HG02642 (cell line): ENCODE data around the gene NMD3.
A peak's percentile ranks its signal among the peaks of the same experiment; 100 is the strongest.
"Not testable (repeated sequence)": the region's sequence is repeated elsewhere in the genome, so short reads cannot be mapped to it uniquely, and the experiment has no call there.

Experiments used
- ATAC-seq: cut with Tn5 transposase; IDR thresholded peaks from one replicate; pipeline ENCODE4 v1.9.1; 2021; ENCODE audit warnings: mild to moderate bottlenecking; ENCODE audit not compliant: unreplicated experiment, poor library complexity

NMD3 gene

DNA sequence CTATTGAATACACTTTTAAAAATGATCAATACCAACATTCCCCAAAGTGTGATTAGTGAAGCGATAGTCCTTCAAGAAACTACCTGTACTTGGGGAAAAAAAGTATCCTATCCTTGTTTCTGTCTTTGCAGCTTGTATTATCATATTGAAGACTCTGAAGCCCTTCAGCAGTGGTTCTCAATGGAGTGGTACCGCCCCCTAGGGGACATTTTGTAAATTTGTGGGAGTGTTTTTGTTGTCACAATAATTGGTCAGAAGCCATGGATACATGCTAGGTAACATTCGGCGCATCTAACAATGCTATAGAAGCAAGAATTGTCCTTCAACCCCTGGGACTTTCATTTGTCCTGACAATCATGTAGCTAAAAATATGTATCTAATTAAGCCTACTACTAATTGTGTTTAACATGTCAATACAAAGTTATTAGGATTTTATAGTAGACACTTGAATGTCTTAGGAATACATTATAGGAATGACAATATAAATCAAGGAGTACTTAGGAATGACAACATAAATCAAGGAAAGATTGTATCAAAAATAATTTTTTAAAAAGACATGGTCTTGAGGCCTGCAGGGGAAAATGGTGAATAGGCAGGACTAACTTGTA is 53.7 kb downstream of the NMD3 start:
- peak; percentile 86 for ATAC-seq

DNA sequence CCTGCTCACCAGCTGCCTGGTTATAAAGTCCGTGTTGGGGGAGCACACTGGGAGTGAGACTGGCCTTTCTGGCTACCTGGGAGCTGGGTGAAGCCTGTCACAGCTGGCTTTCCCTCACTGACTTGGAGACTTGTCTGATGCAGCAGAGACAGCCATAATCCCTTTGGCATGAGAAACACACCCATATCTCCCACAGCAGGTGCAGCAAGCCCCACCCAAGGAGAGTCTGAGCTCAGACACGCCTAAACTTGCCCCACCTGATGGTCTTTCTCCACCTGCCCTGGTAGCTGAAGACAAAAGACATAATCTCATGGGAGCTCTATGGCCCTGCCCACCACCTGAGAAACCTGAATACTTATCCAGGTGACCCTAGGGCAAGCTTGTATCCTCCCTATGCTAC is 54.8 kb downstream of the NMD3 start:
- no peak for ATAC-seq

DNA sequence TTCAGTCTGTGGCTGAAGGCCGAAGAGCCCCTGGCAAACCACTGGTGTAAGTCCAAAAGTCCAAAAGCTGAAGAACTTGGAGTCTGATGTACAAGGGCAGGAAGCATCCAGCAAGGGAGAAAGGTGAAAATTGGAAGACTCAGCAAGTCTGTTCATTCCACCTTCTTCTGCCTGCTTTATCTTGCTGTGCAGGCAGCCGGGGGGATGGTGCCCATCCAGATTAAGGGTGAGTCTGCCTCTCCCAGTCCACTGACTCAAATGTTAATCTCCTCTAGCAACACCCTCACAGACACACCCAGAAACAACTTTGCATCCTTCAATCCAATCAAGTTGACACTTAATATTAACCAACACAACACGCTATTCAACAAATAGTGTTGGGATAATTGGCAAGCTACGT is 61.3 kb downstream of the NMD3 start:
- ATAC-seq, result not testable (repeated sequence)

DNA sequence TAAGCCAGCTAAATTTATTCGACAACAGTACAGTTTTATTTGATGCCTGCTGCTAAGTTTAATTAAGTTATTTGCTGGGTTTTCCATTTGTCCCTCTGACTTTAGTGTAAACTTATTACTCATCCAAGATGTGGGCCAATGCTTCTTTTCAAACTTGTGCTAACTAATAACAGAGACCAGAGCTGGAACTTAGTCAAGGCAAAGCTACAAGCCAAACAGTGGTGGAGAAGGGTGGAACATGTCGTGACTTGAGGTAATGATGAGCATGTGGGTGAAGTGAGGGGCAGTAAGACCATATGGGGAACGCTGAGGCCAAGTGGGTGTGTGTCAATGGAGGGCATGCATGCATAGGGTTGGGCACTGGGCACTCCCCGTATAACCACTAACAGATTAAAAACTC is 63.9 kb downstream of the NMD3 start:
- no peak for ATAC-seq

DNA sequence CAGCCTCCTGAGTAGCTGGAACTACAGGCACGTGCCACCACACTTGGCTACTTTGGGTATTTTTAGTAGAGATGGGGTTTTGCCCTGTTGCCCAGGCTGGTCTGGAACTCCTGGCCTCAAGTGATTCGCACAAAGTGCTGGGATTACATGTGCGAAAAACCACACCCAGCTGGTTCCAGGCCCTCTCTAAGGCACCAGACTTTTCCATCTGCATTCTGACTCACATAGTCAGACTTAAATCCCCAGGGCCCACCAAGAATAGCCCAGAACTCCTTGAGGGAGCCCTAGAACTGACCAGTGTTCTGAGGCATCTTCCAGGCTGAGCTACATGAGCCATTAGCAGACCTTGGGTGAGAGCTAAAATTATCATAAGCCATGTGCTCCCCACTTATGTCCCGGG is 68.1 kb downstream of the NMD3 start:
- ATAC-seq, result no peak

DNA sequence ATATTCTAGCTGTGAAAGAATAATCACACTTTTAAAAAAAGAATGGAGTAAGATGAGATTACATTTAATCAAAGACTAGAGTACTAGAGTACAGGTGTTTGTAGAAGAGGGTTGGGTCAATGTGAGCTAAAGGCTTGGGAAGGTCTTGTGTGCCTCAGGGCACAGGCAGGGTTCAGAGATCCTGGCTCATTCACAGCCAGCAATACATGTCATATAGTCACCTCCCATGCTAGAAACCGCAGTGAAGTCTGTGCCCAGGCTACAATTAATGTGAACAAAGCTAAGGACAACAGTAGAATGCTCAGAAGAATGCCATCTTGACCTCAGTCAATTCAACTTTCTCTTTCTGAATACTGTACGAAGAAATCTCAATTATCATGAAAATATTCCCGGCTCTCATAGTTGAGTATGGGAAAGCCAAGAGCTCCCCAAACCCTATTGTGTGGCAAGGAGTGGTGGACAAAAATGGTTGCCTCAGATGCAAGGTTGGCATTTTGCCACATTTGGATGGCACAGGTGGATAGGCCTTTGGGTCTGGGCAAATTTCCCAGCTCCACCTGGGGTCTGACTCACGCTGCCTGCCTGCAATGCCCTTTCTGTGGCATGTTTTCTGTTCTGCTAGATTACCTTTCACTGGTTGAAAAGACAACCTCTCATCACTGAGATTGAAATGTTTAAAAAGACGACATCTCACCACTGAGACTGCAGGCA is 70.2 kb downstream of the NMD3 start:
- no peak for ATAC-seq

DNA sequence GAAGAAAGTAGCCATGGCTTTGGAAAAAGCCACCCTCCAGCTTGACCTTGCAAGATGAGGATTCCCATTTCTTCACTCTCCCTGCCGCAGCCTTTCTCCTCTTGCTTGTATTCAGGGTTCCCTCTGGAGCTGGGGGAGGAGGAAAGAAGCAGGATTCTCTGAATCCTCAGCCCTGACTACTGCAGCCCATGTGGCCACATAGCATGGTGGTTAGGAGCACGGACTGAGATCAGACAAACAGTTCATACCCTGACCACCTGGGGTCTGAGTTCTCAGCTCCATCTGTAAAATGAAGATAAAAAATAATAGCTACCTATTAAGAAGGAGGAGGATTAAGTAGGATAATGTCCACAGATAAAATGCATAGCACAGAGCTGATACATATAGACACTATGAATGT is 72.3 kb downstream of the NMD3 start:
- ATAC-seq, result no peak

DNA sequence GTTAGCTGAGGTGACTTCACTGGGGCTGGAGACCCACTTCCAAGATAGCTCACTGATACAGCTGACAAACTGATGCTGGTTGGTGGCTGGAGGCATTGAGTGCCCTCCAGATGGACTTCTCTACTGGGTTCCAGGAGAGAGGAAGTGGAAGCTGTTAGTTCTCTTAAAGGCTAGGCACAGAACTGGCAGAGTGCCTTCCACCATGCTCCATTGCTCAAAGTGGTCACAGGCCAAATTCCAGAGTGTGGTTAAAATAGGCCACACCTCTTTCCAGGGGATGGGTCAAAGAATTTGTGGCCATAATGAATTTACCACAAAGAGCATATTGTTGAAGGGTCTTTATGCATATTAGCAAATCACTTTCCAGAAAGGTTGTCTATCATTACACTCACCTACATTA is 74.2 kb downstream of the NMD3 start:
- no peak for ATAC-seq

DNA sequence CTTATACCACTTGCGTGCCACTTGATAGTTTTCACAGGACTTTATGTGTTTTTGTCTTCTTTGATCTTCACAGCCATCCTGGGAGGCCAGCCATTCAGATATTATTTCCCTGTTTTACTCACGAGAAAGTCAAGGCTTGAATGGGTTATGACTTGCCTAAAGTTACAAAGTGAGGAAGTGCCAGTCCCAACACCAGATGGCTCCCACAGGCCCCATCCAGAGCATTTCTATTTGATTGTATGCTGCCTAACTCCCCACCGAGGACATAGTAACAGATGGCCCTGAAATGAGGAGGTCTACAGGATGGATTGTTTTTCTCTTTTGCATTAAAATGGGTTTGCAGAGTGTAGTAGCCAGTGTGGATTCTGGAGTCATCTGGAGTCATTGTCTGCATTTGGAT is 75.7 kb downstream of the NMD3 start:
- no peak for ATAC-seq
